Fibroblast of villous mesenchyme (primary cell): ENCODE data around the gene TEX264. TPM values are rescaled to one million over a fixed set of nuclear protein-coding genes. Genes with fewer than 3 reads are reported as not detected.

ENCODE experiments used
- DNase-seq: peaks from one replicate; pipeline ENCODE4 v3.0.0-alpha.2; 2010; ENCODE audit warnings: low read depth
- H3K4me3 ChIP-seq: 2 replicates; pipeline ENCODE4 v1.5.1; 2011; ENCODE audit warnings: low read depth, mild to moderate bottlenecking, low read length
- total RNA-seq: library from RNA; depleted of rRNA; stranded (reverse); fragments of >200 nt; gene quantifications from 2 replicates; pipeline ENCODE4 v1.2.3, GENCODE V29; 2012
- TF ChIP-seq, protein P1 (sequence below): IDR thresholded peaks from 2 replicates; pipeline ENCODE4 v1.5.1; 2012; ENCODE audit warnings: low read depth, mild to moderate bottlenecking, low read length; ENCODE audit not compliant: insufficient read depth

TEX264 gene
- total RNA-seq, 1 donor = 37.6 TPM

DNA sequence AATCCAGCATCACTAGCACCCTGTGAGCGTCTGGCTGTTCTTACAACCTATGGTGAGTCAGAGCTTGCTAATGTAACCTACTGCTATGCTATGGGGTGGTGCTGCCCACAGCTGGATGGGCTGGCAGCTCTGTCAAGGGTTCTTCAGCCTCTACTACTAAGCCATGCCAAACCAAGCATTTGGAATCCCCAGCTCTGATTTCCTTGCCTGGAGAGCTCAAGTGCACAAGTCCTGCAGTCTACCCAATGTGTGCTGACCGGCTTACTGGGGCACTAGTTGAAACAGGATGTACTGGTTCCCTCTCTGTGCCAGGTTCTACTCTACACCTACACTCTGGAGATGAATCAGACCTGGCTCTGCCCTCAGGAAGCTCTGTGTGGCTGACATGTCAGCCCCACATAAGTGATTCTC, 4.2 kb downstream of the TEX264 start:
- TF ChIP-seq, protein P1, sequence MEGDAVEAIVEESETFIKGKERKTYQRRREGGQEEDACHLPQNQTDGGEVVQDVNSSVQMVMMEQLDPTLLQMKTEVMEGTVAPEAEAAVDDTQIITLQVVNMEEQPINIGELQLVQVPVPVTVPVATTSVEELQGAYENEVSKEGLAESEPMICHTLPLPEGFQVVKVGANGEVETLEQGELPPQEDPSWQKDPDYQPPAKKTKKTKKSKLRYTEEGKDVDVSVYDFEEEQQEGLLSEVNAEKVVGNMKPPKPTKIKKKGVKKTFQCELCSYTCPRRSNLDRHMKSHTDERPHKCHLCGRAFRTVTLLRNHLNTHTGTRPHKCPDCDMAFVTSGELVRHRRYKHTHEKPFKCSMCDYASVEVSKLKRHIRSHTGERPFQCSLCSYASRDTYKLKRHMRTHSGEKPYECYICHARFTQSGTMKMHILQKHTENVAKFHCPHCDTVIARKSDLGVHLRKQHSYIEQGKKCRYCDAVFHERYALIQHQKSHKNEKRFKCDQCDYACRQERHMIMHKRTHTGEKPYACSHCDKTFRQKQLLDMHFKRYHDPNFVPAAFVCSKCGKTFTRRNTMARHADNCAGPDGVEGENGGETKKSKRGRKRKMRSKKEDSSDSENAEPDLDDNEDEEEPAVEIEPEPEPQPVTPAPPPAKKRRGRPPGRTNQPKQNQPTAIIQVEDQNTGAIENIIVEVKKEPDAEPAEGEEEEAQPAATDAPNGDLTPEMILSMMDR = no peak
- H3K4me3 ChIP-seq = no peak overlapping the region
- DNase-seq = peak; percentile 17

- H3K4me3 ChIP-seq = no peak overlapping the region
- TF ChIP-seq, protein P1 = no peak
- no peak for DNase-seq
These were observed 5.1 kb downstream of the TEX264 start for GRCh38 chr3:51676102-51676640.

DNA sequence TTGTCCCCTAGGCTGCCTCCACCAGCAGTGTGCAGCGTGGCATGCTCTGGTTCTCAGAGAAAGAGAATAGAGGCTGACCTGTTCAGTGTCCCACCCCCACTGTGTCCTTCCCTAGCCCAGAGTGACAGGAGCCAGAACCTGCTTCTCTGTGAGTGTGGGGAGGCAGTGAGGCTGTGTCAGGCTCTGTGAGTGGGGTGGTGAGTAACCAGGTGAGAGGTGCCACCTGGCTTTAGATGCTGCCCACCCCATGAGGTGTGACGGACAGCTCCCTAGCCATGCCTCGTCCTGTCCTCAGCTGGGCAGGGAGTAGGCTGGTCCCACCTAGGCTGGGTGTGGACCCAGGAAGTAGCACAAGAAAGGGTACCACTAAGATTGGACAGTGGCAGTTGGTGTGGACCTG, 6.3 kb downstream of the TEX264 start:
- TF ChIP-seq, protein P1 = no peak
- H3K4me3 ChIP-seq = no peak overlapping the region
- DNase-seq = no peak

DNA sequence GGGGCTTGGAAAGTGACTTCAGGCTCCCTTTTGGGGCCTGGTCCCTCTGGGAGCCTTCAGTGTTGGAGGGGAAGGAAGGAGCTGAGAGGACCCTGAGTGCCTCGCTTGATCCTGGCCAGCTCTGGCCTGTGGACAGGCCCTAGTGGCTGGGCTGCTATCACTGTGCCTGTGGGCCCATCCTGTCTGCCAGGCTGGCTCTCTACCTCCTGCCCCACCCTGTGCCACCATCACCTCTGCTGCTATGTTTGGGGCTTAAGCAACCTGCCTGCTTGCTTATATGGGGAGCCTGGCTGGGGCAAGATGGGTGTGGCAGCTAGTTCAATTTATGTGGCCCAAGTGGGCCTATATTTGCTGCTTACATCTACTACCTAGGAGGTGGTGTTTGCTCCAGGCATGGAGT, 7.1 kb downstream of the TEX264 start:
- DNase-seq = no peak
- no peak overlapping the region for H3K4me3 ChIP-seq
- TF ChIP-seq, protein P1 = no peak

DNA sequence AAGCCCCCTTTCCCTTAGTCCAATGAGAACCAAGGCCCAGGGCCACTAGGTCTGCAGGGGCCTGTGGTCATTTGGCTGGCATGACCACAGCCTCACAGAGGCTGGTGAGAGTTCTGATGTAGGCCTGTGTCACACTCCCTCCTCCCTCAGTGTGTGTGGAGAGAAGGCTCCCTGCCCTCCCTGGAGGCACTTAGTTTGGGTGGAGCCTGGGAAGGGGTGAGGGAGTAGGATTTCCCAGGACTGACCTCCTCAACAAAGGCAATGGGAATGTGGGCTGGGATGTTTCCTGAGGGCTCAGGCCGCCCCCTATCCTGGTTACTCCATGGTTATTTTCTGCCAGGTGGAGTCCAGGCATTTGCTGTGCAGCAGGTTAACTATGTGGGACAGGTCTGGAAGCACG, 7.6 kb downstream of the TEX264 start:
- TF ChIP-seq, protein P1 = no peak
- DNase-seq = no peak
- no peak overlapping the region for H3K4me3 ChIP-seq

DNA sequence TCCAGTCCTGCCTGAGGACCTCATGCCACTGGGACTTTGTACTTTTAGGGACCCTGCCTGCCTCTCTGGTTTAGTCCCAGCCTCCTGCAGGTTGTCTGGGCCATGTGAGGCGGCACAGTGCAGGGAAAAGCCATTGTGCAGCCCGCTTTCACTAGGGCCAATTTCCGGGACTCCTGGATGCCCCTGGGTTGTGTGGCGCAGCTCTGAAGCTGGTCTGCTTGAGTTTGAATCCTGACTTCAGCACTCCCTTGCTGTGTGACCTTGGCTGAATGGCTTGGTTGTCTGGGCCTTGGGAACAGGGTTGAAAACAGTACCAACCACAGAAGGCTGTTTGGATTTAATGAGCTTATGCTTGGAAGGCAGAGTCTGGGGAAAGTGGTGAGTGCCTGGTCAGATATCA, 8.3 kb downstream of the TEX264 start:
- TF ChIP-seq, protein P1 = no peak

GRCh38 chr3:51679777-51680176, 8.7 kb downstream of the TEX264 start:
- TF ChIP-seq, protein P1 = no peak
- no peak for DNase-seq
- H3K4me3 ChIP-seq = no peak overlapping the region

More for the DNA sequence above, 8.3 kb downstream of the TEX264 start:
- DNase-seq = no peak
- no peak overlapping the region for H3K4me3 ChIP-seq
